CD4-positive, alpha-beta T cell treated with Interleukin-6 for 4 hours (primary cell): ENCODE measurements around the gene ZNF683.

Experiments used
- DNase-seq: peaks from one replicate; pipeline ENCODE4 v3.0.0-alpha.2; 2020; ENCODE audit warnings: mixed read lengths

The ZNF683 gene

DNA sequence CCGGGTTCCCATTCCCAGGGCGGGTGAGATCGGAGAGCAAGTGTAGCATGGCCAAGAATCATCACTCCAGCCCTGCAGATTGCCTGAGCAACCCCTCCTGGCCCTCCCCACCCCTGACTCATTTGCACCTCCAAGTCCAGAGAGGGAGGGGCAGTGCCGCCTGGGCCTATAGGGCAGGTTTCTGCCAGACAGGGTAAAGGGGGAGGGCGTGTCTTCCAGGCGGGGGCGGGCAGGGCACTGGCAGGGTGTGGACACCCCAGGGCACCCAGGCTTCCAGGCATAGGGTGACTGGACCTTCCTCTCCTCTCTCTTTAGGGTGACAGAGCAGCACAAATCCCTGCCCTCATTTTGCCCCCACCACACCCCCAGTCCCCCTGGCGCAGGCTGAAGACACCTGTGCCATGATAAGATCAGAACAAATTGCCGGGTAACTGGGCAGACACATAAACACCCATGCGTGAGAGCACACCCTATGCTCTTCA is 15.4 kb downstream of the ZNF683 start:
- no peak for DNase-seq

DNA sequence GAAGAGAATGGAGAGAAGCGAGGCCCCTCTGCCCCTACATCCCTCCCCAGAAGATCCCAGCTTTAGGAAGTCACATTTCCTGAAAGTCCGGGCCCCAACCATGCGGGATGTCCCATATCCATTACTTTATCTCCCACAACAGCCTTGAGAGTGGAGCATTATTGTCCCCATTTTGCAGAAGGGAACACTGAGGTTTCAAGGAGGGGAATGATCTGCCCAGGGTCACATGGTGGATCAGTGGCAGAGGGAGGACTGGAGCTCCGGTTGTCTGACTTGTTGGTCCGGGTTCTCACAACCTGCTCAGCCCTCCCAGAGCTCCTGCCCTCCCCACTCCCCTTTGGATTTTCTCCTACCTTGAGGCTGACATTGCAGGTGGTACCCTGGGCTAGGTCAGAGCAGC is 16.4 kb downstream of the ZNF683 start:
- DNase-seq, result no peak

DNA sequence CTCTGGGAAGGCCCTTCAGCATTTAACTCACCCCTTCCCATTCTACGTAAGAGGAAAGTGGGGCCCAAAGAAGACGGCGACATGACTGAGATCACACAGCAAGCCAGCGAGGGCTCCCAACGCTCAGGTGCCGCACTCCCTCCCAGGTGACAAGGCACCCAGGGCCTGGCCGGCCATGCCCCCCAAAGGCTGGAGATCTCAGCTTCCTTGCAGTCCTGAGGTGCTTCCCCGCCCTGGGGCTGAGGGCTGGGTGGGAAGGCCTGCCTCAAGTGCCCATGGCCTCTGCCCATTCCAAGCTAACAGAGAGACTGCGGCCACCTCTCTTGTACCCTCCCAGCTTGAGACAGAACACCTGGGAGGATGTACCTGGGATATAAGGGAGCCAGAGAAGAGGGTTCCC is 17.6 kb downstream of the ZNF683 start:
- DNase-seq, result no peak

DNA sequence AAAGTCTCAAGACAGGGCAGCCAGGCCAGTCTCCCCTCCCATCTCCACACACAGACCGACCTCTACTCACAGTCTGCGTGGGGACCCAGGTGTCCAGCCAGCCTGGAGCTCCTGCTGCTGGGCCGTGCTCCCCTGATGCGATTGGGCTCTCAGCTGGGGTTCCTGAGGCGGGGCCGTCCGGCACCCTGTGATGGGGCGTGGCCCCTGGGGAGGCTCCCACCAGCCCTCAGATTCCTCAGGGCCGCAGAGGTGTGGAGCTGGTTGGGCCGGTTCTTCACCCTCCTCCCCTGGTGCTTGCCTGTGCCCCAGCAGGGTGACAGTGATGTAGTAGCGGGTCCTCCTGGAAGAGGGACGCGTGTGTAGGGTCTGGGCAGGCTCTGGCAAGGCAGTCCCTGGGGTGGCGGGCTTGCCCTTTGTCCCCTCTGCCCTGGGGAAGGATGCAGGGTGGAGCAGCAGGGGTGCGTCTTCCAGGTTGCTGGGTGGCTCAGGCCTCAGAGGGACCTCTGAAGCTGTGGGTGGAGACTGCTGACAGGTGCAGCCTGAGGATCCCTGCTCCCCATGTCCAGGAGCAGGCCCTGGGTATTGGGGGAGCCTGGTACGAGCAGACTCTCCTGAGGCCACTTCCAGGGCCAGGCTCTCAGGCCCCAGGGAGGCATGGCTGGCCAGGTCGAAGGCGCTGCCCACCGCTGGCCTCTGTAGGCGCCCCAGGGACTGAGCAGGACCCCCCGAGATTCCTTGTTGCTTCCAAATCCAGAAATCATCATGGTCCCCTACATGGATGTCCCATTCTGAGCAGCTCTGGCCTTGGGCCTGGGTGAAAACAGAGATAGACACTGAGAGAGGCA is 18.4 kb downstream of the ZNF683 start, which contains the start of gene CRYBG2:
Gene CRYBG2 (minus strand): TSS at position 155 of the 845 bp plus-strand sequence. CDS start 7,473 bp downstream, outside the sequence.
- DNase-seq, result no peak

DNA sequence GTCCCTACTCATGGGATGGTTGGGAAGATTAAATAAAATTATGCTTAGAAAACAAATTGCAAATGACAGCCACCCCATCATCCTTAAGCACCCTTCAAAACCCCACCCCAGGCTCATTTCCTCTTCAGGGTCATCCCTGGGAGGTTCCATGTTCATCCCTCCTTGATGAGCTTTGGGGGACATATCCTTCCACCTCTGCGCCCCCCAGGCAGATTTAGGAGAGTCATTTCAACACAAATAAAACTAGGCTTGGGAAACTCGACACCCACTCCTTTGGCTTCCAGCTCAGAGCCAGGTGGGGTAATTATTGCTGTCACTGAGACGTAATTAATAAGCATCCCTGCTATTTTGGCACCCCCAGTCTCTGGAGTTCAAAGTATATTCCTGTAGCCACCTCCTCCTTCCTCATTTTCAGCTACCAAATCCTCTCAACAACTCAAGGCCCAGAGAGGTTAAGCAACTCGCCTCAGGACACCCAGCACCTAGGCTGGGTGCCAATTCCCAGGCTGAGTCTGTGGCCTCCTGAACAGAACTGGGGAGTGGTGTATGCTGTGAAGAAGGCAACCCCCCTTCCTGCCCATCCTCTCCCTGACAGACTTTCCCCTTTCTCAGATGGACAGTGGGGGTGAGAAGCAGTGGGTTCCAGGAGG is 19.2 kb downstream of the ZNF683 start:
- DNase-seq, result no peak

DNA sequence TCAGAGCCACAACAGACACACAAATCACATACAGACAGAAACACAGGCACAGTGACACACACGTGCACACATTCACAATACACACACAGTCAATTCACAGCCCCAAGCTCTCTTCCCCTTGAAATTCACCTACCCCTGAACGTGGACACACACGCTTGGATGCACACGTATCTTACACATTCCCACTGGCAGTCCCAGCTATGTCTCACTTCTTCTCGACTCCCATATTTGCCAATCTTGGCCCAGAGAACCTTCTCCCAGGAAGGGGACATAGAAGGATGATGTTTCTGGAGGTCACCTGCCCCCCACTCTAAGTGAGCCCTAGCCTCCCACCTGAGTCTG is 20.2 kb downstream of the ZNF683 start:
- DNase-seq, result no peak

DNA sequence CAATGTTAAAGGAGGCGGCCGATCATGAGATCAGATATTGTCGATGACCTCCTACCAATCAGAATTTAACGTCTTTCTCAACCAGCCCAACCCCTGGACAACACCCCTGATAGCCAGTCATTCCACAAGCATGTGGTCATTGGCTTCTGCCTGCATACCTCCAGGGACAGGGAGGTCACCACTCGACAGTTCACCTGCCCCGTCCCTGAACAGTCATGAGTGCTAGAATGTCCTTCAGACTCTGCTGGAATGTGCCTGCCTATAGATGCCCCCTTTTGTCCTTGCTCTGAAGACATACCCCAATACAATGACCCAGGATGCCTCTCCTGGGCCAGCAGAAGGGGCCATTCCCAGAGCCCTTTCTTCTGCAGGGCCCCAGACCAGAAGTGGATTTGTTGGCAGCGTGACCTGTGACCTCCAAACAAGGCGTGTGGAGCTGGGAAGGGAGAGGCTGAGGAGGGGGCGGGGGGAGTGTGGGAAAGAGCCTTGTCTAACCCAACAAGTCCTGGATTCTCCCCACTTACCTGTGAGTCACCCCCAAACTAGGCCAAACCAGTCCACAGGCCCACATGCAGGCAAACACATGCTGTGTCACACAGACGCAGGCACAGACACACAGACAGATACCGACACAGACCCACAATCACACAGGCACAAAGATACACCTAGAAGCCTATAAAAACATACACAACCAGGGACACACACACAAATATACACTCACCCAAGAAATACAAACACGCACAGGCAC is 20.8 kb downstream of the ZNF683 start:
- no peak for DNase-seq

DNA sequence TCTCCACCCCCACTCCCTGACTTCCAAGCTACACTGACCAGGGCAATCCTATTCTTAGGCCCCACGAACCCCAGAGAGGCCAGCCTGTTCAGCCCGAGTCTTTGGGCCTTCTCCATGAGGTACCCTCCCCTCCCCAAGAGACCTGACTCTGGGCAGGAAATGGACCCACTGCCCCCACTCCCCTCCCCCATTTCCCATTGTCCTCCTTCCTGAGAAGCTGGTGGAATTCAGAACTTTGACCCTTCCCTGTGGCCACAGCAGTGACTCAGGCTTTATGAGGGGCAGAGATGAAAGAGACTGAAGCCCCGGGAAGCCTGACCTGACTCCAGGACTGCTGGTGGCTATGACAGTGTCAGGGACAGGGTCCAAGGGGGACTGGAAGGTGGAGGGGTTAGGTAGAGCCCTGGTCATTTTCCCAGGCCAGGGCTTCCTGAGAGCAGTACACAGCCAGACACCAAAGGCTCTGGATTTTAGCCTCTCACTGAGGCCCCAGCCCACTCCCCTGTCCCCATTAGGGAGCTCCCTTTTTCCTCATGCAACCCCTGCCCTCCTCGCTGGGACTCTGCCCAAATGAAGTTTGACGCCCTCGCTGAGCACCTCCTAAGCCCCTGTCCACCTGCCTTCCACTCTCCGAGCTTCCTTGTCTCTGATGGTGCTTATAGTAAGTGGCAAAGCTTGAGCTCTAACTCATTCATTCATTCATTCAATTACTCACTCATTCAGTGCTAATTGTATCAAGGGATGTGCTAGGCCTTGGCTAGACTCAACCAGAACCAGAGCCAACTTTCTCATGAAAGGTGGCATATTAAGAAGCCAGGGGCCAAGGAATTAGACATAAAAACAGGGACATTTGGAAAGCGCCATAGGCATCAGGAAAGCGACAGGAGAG is 21.6 kb downstream of the ZNF683 start:
- DNase-seq, result no peak

DNA sequence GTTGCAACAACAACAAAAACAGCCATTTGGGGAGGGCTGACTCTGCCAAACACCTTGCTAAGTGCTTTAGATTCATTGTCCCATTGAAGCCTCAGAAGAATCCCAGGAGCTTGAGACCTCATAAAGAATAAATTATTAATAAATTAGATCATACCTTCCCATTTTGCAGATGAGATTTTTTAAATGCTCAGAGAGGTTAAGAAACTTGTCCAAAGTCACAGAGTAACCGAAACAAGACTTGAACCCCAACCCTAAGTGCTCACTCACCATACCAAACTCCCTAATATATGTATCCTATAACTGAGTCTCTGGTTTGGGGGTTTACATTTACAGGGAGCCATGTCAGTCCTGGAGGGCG is 22.2 kb downstream of the ZNF683 start:
- no peak for DNase-seq

DNA sequence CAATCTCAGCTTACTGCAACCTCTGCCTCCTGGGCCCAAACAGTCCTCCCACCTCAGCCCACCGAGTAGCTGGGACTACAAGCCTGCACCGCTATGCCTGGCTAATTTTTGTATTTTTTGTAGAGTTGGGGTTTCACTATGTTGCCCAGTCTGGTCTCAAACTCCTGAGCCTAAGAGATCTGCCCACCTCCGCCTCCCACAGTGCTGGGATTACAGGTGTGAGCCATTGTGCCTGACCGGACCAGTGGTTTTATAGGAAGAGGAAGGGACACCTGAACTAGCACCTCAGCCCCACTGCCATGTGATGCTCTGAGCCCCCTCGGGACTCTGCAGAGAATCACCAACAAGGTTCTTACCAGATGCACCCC is 22.7 kb downstream of the ZNF683 start:
- DNase-seq, result no peak

DNA sequence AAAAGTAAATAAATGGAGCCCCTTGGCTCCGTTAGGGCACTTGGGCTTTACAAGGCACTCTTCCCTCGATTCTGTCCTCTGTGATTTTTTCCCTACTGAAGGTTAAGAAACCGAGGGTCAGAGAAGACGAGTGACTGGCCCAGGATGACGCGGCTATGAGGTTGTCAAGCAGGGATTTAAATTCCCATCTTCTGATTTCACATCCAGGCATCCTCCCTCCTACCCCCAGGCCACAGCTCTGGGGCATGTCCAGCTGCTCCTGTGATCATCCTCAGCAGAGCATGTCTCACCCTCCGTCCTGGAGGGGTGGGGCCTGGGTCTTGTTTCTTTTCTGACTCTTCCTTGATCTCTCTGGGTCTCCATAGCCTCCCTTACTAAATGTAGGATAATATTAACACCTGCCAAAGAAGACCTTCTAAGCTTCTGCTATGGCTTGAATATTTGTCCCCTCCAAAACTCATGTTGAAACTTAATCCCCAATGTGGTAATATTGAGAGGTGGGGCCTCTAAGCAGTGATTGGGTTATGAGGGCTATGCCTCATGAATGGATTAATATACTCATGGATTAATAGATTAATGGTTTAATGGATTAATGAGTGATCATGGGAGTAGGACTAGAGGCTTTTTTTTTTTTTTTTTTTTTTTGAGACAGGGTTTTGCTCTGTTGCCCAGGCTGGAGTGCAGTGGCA is 23.2 kb downstream of the ZNF683 start:
- DNase-seq, result no peak

DNA sequence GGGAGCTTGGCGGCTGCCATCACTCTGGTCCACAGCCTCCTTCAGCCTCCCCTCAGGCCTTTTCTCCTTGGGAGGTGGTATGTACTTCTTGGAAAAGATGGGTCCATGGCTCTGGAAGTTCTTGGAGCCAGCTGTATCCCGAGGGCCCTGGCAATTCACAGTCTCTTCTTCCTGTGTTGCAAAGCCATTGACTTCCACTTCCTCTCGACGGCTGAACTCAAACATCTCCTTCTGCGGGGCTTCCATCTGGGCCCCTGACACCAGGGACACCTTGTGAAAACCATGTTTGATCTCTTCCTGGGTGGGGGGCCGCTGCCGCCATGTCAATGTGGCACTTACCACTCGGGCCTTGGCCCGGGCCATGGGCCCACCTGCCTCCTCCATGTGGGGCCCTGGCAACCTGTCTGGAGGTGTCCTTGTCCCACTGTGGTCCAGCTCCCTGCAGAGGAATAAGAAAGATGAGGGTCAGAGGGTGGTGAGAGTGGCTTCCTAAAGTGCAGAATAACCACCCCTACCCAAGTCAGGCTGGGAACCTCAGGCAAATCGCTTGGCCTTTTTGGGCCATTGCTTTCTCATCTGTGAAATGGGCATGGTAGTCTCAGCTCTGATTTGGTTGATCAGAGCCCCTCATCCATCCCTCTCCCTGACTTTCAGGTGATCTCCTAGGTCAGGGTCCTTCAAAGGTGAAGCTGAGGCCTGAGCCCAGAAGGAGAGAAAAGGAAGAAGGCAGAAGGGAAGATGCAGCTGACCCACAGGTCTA is 26.1 kb downstream of the ZNF683 start:
- DNase-seq, result no peak

DNA sequence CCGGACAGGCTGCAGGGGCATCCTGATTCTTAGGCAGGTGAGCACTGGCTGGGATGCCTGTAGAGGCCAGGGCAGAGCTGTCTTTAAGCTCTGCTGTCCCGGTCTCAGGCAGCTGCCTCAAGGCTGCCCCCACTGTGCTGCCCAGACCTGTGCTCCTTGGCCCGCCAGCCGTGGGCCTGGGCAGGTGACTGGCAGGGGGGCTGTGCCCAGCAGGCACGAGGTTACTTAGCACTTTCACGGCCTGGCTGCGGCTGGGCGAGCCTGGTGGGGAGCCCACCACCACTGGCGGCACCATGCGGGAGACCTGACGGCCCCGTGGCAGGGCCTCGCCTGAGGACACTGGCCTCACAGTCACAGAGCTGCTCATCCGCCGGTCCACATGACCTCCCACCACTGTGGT is 26.8 kb downstream of the ZNF683 start:
- no peak for DNase-seq

DNA sequence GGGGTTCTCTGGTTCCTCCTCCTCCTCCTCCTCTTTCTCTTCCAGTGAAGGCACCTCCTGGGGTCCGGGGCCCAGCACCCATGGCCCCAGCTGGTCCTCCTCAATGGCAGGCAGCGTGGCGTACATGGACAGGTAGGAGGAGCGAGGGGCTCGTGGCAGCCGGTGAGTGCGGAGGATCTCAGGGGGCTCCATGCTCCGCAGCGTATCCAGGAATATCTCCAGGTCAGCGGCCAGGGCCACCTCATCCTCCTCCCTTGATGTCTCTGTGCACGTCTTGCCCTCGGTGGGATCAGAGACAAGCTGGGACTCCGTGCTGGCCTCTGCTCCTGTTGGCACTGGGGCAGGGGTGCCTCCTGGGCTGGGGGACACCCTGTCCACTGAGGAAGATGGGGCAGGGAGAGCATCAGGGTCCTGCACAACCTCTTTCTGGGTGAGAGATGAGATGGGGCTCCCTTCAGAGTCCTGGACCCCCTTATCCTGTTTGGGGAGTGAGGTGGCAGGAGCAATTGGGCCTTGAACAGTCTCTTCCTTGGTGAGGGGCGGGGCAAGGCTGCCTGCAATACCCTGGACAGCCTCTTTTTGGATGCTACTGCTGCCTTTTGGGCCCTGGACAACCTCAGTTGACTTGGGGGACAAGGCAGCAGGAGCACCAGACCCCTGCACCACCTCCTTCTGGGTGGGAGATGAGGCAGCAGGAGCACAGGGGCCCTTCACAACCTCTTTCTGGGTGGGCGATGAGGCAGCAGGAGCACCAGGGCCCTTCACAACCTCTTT is 28.2 kb downstream of the ZNF683 start:
- DNase-seq, result no peak

DNA sequence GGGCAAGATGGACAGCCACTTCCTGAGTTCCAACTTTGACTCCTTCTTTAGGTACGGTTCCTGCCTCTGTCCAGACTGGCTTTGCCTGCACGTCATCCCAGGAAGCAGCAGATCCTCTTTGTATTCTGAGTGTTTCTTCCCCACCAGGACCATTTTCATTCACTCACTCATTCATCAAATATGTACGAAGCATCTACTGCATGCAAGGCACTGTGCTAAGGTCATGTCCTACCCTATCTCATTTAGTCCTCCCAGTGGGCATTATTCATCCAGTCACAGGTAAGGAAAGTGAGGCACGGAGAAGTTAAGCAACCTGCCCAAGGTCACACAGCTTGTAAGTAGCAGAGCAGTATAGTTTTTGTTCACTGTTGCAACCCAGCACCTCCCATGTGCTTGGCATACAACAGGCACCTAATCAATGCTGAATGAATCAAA is 32.5 kb downstream of the ZNF683 start:
- no peak for DNase-seq

DNA sequence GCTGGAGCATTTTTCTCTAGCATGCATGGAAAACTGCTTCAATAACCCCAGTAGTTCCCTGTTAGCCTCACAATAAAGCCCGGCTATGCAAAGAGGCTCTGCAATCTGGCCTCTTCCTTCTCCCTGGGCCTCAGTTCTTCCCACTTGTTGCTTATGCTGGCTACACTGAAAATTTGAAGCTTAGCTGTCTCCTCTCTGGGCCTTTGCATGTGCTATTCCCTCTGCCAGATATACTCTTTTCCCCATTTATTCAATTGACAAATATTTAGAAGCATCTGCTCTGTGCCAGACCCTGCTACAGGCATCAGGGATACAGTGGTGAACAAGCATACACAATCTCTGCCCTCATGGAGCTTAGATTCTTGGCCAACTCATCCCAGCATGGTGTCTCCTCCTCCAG is 33.9 kb downstream of the ZNF683 start:
- DNase-seq, result no peak

DNA sequence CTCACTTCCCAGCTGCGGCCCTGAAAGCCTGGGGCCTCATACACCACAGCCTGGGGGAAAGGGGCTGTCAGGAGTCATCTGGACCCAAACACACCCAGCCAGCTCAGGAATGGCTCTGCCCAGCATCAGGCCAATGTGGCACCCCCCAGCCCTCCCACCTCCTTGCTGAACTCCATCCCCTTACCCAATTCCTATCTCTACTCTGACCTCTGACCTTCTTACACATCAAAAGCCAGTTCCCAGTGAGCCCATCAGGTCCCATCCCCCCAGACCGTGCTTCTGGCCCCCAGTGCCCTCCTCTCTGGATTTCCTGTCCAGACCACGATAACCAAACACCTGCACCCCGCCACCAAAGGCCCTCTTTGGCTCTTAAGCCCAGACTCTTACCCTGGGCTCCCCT is 34.9 kb downstream of the ZNF683 start:
- DNase-seq, result no peak

DNA sequence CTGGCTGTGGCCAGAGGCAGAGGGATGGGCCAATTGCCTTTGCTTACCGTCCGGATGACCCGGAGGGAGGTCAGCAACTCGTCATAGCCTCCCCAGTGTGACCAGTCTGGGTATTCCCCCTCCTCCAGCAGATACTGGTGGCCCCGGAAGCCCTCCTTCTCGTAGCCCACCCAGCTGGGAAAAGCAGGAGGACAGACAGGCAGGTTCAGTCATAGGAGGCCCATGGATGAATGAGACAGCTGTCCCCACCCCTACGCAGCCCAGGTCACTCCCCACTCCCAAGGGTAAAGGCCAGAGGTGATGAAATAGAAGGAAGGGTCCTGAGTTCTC is 35.4 kb downstream of the ZNF683 start:
- no peak for DNase-seq

DNA sequence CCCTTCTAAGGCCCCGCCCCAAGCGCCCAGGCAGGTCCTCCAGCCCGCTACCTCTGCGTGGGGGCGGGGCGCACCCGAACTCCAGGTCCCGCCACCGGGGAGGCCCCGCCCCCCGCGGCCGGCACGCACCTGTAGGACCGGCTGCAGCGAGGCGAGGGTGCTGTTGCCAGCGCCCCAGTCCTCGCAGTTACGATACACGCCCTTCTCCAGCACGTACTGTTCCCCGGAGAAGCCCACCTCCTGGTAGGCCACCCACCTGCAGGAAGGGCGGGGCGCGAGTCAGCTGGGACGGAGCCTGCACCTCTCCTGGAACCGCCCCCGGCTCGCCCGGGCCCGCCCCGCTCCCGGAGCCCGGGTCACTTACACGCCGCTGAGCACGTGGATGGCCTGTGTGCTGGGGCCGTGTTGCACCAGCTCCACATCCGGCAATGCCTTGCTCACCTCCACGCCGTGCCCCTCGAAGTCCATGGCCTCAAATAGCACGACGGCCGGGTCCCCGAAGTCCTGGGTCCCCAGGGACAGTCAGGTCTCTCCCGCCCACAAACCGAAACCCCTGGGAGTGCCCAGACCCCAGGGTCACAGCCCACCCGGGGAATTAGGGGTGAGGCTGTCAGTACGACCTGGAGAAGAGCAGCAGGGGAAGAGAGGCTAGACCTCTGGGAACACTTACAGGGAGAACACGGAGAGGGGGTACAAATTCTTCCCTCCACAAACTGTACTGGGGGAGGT is 35.9 kb downstream of the ZNF683 start:
- DNase-seq, result peak; percentile 96
